Thoracic aorta (tissue), 2 donors: ENCODE measurements around the gene TRMT61A. TPM values are rescaled to one million over a fixed set of nuclear protein-coding genes. Genes with fewer than 3 reads are reported as not detected.

Source experiments
- total RNA-seq, 2 donors: library from RNA; depleted of rRNA; stranded (reverse); fragments of >200 nt; gene quantifications; one replicate each; pipeline versions ENCODE4 v1.1.0 to v1.2.3, GENCODE V29; 2016

Gene TRMT61A
- total RNA-seq, 2 donors from 2014 or later = 18.6 to 18.8 TPM

Other genes starting within 250 kb of the TRMT61A start
- 100 to 1,000 TPM in 1 of 2 donors, 10 to 100 TPM in 1; 89.2 to 373 TPM for gene EIF5, start 195.0 kb upstream of the TRMT61A start, total RNA-seq
- gene MARK3, start 143.8 kb upstream of the TRMT61A start, total RNA-seq = 100 to 1,000 TPM in 1 of 2 donors, 10 to 100 TPM in 1; 77.6 to 133 TPM
- 100 to 1,000 TPM; 109 to 159 TPM for gene CKB, start 6.4 kb upstream of the TRMT61A start, total RNA-seq
- 10 to 100 TPM; 21.0 to 34.9 TPM for gene BAG5, start 33.5 kb downstream of the TRMT61A start, total RNA-seq
- 10 to 100 TPM in 1 of 2 donors, 1 to 10 TPM in 1; 8.0 to 17.6 TPM for gene COA8, start 33.8 kb downstream of the TRMT61A start, total RNA-seq
- gene KLC1, start 100.0 kb downstream of the TRMT61A start, total RNA-seq = 100 to 1,000 TPM; 545 to 588 TPM
- gene XRCC3, start 186.3 kb downstream of the TRMT61A start, total RNA-seq = 10 to 100 TPM in 1 of 2 donors, 1 to 10 TPM in 1; 8.4 to 18.5 TPM
- 100 to 1,000 TPM in 1 of 2 donors, 10 to 100 TPM in 1; 97.1 to 159 TPM for gene ZFYVE21, start 186.6 kb downstream of the TRMT61A start, total RNA-seq